ENCODE data around the gene ZNF770.
"Not testable (repeated sequence)": the region's sequence is repeated elsewhere in the genome, so short reads cannot be mapped to it uniquely, and the experiment has no call there.

ZNF770 gene

GRCh38 chr15:34993877-34994276 lies 5.8 kb upstream of the ZNF770 start:
- Mint-ChIP-seq H3K36me3 (ENCODE audit: low read depth) (no peaks in the 10 kb centered on the region), H3K27ac (peak overlapping the region; percentile 81), H3K27me3 (ENCODE audit: low read depth) (no peaks in the 10 kb centered on the region), H3K4me3 (peak overlapping the region; percentile 1), H3K4me1 (ENCODE audit: low read depth) (peaks cover 34% of the 10 kb centered on the region), H3K9me3 (peaks cover 3% of the 10 kb centered on the region)

GRCh38 chr15:34993412-34993811 lies 5.3 kb upstream of the ZNF770 start:
- no peaks in the 10 kb centered on the region for H3K27me3 Mint-ChIP-seq (ENCODE audit: low read depth)
- peaks cover 38% of the 10 kb centered on the region for H3K4me1 Mint-ChIP-seq (ENCODE audit: low read depth)
- H3K36me3 Mint-ChIP-seq (ENCODE audit: low read depth), result no peaks in the 10 kb centered on the region
- H3K27ac Mint-ChIP-seq, result peak overlapping the region; percentile 81
- H3K9me3 Mint-ChIP-seq, result peaks cover 3% of the 10 kb centered on the region
- H3K4me3 Mint-ChIP-seq, result peak overlapping the region; percentile 1

DNA sequence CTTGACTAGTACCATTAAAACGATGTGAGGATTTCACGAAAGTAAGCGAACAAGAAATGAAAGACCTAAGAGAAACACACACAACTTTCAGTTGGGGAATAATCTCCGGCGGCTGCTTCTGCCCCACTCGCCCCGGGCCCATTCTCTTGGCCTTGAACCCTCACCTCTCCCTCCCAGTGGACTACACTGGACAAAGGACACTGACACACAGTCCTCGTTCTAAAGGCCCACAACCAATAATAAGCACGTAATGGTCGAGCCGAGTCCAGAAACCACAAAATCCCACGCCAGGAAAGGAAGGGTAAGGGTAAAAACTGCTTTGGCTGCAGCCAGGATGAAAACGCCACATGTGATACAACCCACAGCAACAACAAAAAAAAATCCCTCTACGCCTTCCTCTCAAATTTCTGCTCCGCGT lies 469 bp downstream of the ZNF770 start:
- peak overlapping the region; percentile 98 for H3K27ac Mint-ChIP-seq
- H3K9me3 Mint-ChIP-seq, result no peaks in the 10 kb centered on the region
- peaks cover 10% of the 10 kb centered on the region for H3K36me3 Mint-ChIP-seq (ENCODE audit: low read depth)
- H3K4me1 Mint-ChIP-seq (ENCODE audit: low read depth), result peaks cover 37% of the 10 kb centered on the region
- H3K27me3 Mint-ChIP-seq (ENCODE audit: low read depth), result no peaks in the 10 kb centered on the region
- peak overlapping the region; percentile 95 for H3K4me3 Mint-ChIP-seq

- Mint-ChIP-seq H3K27me3 (ENCODE audit: low read depth) (no peaks in the 10 kb centered on the region), H3K4me3 (peak overlapping the region; percentile 95), H3K9me3 (no peaks in the 10 kb centered on the region), H3K36me3 (ENCODE audit: low read depth) (peaks cover 17% of the 10 kb centered on the region), H3K4me1 (ENCODE audit: low read depth) (peaks cover 35% of the 10 kb centered on the region), H3K27ac (peak overlapping the region; percentile 98)
Observed at GRCh38 chr15:34986771-34987480, 1.2 kb downstream of the ZNF770 start.

DNA sequence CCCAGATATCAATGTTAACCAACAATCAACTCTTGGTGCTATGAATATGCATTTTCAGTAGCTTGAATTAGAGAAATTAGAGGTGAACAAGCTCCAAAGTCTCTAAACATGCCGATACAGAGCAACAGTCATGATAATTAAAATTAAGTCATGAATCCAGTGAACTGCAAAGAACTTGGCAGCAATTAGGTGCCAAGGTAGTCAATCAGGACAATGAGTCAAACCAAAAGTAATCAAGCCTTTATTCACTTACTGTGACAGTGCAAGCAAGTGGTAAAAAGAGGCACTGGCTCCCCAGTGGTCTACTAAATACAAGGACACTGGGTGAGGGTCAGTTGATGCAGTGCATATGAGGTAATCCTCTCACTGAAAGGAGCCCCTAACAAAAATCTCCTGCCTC lies 1.8 kb downstream of the ZNF770 start:
- H3K27ac Mint-ChIP-seq, result peak overlapping the region; percentile 98
- H3K9me3 Mint-ChIP-seq, result no peaks in the 10 kb centered on the region
- peaks cover 22% of the 10 kb centered on the region for H3K36me3 Mint-ChIP-seq (ENCODE audit: low read depth)
- H3K4me3 Mint-ChIP-seq, result peak overlapping the region; percentile 95
- H3K27me3 Mint-ChIP-seq (ENCODE audit: low read depth), result no peaks in the 10 kb centered on the region
- H3K4me1 Mint-ChIP-seq (ENCODE audit: low read depth), result peaks cover 34% of the 10 kb centered on the region

GRCh38 chr15:34984889-34985630 lies 3.0 kb downstream of the ZNF770 start:
- H3K4me1 Mint-ChIP-seq (ENCODE audit: low read depth), result peaks cover 36% of the 10 kb centered on the region
- H3K4me3 Mint-ChIP-seq, result peak overlapping the region; percentile 31
- no peak overlapping the region for H3K27ac Mint-ChIP-seq
- no peaks in the 10 kb centered on the region for H3K27me3 Mint-ChIP-seq (ENCODE audit: low read depth)
- H3K36me3 Mint-ChIP-seq (ENCODE audit: low read depth), result peaks cover 26% of the 10 kb centered on the region
- H3K9me3 Mint-ChIP-seq, result no peaks in the 10 kb centered on the region

DNA sequence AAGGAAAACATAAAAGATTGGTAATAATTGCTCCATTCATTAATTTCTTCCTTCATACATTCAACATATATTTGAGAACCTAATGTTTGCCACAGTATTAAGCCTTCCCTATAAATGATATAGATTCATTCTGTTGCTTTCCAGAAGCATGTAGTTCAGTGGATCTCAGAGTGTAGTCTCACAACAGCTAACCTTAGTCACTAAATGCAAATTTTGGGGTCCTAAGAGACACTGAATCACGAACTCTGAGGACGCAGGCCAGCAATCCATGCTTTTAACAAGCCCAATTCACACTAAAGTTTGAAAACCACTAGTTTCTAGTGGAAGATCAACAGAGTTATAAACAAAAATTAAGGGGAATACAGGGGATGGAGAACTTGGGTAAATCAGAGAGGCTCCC lies 11.3 kb downstream of the ZNF770 start:
- Mint-ChIP-seq H3K36me3 (ENCODE audit: low read depth) (peaks cover 14% of the 10 kb centered on the region), H3K4me3 (no peak overlapping the region), H3K27ac (no peak overlapping the region), H3K27me3 (ENCODE audit: low read depth) (no peaks in the 10 kb centered on the region), H3K9me3 (no peaks in the 10 kb centered on the region), H3K4me1 (ENCODE audit: low read depth) (peaks cover 6% of the 10 kb centered on the region)

DNA sequence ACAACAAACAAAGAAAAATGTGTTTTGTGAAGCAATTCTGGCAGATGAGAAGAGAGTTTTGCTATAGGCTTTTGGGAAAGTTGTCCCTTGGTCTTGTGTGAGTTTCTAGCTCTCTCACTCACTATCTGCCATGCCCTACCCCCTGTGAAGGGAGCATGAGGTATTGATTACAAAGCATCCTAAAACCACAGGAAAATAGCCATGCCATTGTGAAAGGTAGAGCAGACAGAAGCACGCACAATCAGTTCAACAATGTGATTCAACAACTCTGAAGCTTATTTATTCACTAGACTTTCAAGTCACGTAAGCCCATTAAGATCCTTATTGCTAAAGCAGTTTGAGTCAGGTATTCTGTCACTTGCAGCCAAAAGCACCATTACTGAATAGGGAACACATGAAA lies 12.0 kb downstream of the ZNF770 start:
- Mint-ChIP-seq H3K27ac (no peak overlapping the region), H3K4me1 (ENCODE audit: low read depth) (peaks cover 4% of the 10 kb centered on the region), H3K27me3 (ENCODE audit: low read depth) (no peaks in the 10 kb centered on the region)

GRCh38 chr15:34973512-34973911 lies 14.6 kb downstream of the ZNF770 start:
- peaks cover 10% of the 10 kb centered on the region for H3K4me1 Mint-ChIP-seq (ENCODE audit: low read depth)
- H3K27ac Mint-ChIP-seq, result no peak overlapping the region
- H3K9me3 Mint-ChIP-seq, result no peaks in the 10 kb centered on the region
- peaks cover 9% of the 10 kb centered on the region for H3K36me3 Mint-ChIP-seq (ENCODE audit: low read depth)
- no peaks in the 10 kb centered on the region for H3K27me3 Mint-ChIP-seq (ENCODE audit: low read depth)
- no peak overlapping the region for H3K4me3 Mint-ChIP-seq

More for the DNA sequence above, 12.0 kb downstream of the ZNF770 start:
- Mint-ChIP-seq H3K36me3 (ENCODE audit: low read depth) (peaks cover 8% of the 10 kb centered on the region), H3K4me3 (no peak overlapping the region), H3K9me3 (no peaks in the 10 kb centered on the region)

DNA sequence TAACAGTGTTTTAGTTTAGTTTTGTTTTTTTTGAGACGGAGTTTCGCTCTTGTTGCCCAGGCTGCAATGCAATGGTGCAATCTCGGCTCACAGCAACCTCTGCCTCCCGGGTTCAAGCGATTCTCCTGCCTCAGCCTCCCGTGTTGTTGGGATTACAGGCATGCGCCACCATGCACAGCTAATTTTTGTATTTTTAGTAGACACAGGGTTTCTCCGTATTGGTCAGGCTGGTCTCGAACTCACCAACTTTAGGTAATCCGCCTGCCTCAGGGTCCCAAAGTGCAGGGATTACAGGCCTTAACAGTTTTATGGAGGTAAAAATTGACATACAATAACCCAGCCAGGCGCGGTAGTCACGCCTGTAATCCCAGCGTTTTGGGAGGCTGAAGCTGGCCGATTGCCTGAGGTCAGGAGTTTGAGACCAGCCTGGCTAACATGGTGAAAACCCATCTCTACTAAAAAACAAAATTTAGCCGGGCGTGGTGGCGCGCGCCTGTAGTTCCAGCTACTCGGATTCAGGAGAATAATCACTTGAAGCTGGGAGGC lies 17.9 kb downstream of the ZNF770 start:
- H3K27me3 Mint-ChIP-seq (ENCODE audit: low read depth); H3K9me3 Mint-ChIP-seq: not testable (repeated sequence)
- peaks cover 26% of the 10 kb centered on the region for H3K4me1 Mint-ChIP-seq (ENCODE audit: low read depth)
- H3K4me3 Mint-ChIP-seq, result peak overlapping the region; percentile 97
- peaks cover 12% of the 10 kb centered on the region for H3K36me3 Mint-ChIP-seq (ENCODE audit: low read depth)
- peak overlapping the region; percentile 89 for H3K27ac Mint-ChIP-seq

DNA sequence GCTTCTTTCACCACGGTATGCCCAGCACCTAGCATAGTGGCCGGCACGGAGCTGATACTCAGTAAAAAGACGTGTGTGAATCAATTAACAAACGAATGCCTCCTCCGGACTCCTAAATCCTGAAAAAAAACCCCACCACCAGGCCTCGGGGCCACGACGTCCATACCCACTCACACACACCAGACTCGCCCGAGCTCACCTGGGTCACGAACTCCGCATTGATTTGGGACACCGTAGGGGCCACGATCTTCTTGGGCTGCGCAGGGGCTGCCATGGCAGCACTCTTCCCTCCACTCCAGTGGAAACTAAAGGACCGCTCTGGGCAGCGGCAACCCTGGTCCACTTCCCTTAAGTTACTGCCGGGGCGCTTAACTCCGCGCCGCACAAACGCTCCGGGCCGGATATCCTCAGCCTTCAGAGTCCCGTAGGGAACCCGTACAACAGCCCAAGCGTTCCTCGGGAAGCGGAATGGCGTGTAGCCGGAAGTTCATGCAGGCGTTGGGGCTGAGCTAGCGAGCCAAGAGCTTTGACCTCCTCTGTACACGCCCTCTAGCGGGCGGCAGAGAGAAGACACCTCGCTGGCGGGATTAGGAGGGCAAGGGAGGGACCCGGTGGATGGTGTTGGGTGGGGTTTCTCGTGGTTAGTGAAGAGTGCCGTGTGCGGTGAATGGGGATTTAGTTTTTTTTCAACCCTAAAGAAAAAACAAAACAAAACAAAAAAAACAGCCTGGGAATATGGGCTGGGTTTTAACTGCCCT lies 18.6 kb downstream of the ZNF770 start, which contains the start of gene AQR:
Gene AQR, minus strand, starts transcription at position 403 of the 758 bp plus-strand sequence. Its CDS starts 129 bp downstream, at position 274.
- Mint-ChIP-seq H3K27me3 (ENCODE audit: low read depth) (no peaks in the 10 kb centered on the region), H3K36me3 (ENCODE audit: low read depth) (peaks cover 12% of the 10 kb centered on the region), H3K4me1 (ENCODE audit: low read depth) (peaks cover 26% of the 10 kb centered on the region)

GRCh38 chr15:34964277-34964676 lies 23.8 kb downstream of the ZNF770 start:
- H3K36me3 Mint-ChIP-seq (ENCODE audit: low read depth), result peaks cover 25% of the 10 kb centered on the region
- no peaks in the 10 kb centered on the region for H3K27me3 Mint-ChIP-seq (ENCODE audit: low read depth)
- no peaks in the 10 kb centered on the region for H3K9me3 Mint-ChIP-seq
- no peak overlapping the region for H3K4me3 Mint-ChIP-seq
- H3K4me1 Mint-ChIP-seq (ENCODE audit: low read depth), result peaks cover 25% of the 10 kb centered on the region
- H3K27ac Mint-ChIP-seq, result no peak overlapping the region

More for the DNA sequence above, 18.6 kb downstream of the ZNF770 start, which contains the start of gene AQR:
- Mint-ChIP-seq H3K9me3 (no peaks in the 10 kb centered on the region), H3K27ac (peak within 1 kb of the TSS; percentile 89), H3K4me3 (peak within 1 kb of the TSS; percentile 97)

DNA sequence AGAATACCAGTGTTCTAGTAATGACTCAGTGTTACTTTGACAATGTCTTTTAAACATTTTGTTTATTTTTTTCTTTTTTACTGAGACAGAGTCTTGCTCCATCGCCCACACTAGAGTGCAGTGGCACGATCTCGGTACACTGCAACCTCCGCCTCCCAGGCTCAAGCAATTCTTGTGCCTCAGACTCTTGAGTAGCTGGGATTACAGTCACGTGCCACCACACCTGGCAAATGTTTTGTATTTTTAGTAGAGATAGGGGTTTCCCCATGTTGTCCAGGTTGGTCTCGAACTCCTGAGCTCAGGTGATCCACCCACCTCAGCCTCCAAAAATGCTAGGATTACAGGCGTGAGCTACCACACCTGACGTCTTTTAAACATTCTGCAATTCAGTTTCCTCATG lies 34.2 kb downstream of the ZNF770 start:
- Mint-ChIP-seq H3K9me3 (no peaks in the 10 kb centered on the region), H3K36me3 (ENCODE audit: low read depth) (peaks cover 12% of the 10 kb centered on the region), H3K27ac (no peak overlapping the region), H3K4me1 (ENCODE audit: low read depth) (peaks cover 2% of the 10 kb centered on the region), H3K27me3 (ENCODE audit: low read depth) (no peaks in the 10 kb centered on the region), H3K4me3 (no peak overlapping the region)

DNA sequence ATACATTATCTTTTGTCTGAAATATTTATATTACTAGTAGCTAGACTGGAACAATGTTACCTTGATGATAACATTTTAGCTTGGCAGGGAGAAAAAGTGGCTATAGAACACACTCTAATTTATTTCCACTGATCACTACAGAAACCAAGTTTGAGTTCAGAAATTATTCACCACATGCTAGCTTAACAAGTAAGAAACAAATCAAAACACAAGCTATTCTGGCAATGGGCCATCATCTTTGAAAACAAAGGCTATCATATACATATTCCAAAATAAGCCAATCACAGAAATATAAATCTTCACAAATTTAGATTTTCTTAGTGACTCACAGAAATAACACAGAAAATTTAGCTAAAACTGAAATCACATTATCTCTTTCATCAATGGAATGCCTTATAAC lies 35.6 kb downstream of the ZNF770 start:
- no peaks in the 10 kb centered on the region for H3K27me3 Mint-ChIP-seq (ENCODE audit: low read depth)
- H3K27ac Mint-ChIP-seq, result no peak overlapping the region
- H3K9me3 Mint-ChIP-seq, result no peaks in the 10 kb centered on the region
- peaks cover 2% of the 10 kb centered on the region for H3K4me1 Mint-ChIP-seq (ENCODE audit: low read depth)
- no peak overlapping the region for H3K4me3 Mint-ChIP-seq
- H3K36me3 Mint-ChIP-seq (ENCODE audit: low read depth), result peaks cover 16% of the 10 kb centered on the region

Measured in T-helper 1 cell treated with Interleukin-12 subunit alpha and Interleukin-12 subunit beta and Interleukin-4 antibody, amounts not matched to agents 30 μg/mL and 1 μg/mL, for 36 hours (primary cell).